Fibroblast of skin of right biceps (primary cell): ENCODE data around the gene BMP8B.

Experiments used
- DNase-seq: peaks from one replicate; pipeline ENCODE4 v3.0.0-alpha.2; 2013

BMP8B gene

DNA sequence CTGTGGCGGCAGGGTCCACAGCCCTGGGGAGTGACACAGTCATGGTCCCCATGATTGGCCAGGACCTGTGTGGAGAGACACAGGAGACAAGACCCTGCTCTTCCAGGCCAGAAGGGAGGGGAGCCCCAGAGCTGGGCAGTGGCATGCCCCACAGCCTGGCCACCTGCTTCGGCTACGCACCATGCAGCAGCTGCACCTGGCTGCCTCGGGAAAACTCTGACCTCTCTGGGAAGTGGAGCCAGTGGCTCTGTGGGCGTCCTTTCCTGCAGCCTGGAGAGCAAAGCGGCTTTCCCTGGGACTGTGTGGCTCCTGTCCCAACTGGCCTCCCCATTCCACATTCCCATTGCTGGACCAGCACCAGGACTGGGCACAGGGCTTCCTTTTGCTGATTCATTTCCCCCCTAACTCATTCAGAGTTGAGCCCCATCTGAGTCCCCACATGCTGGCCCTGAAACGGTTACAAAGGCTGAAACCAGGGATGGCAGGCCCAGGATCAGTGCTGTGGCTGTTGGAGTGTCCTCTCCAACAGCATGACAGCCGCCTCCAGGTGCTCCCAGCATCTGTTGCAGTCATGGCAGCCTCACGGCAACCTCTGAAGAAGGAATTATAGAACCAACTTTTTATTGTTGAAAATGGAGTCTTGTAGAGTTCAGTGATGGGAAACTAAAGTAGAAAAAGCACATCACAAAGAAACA, 32.6 kb downstream of the BMP8B start:
- no peak for DNase-seq

DNA sequence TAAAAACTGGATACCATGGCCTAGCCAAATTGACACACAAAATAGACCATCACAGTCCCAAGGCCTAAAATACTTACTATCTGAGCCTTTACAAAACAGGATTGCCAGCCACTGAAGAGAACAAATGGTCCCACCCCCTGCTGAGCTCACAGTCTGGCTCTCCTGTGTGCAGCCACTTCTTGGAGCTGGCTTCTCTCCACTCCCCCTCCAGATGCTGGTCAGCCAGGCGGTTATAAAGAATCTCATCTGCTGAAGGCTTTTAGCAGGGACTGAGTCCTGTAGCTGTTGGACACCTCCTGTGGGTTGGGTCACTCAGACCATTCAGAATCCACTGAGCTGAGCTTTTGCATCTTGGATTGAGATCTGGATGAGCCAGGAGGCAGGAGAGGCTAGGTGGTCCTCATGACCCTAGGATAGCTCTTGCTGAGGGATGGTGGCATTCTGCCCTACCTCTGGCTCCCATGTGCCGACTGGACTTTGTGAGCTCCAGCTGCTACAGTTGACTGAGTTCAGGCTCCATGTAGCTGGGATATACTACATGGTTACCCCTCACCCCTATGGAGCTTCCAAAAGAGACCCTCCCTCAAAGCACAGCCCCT, 33.7 kb downstream of the BMP8B start:
- no peak for DNase-seq

DNA sequence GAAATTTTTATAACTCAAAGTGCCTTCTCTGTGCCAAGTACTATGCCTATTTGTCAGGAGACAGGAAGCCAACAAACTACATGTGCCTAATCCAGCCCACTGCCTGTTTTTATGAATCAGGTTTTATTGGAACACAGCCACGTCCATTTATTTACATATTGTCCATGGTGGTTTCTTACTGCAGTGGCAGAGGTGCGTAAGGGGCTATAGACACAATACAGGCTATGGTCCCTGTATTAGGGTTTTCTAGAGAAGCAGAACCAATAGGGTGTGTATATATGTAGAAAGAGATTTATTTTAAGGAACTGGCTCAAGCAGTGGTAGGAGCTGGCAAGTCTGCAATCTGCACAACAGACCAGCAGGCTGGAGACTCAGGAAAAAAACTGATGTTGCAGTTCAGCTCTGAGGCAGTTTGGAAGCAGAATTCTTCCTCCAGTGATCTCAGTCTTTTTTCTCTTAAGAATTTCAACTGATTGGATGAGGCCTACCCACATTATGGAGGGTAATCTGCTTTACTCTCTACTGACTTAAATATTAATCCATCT, 34.6 kb downstream of the BMP8B start:
- DNase-seq: no peak

DNA sequence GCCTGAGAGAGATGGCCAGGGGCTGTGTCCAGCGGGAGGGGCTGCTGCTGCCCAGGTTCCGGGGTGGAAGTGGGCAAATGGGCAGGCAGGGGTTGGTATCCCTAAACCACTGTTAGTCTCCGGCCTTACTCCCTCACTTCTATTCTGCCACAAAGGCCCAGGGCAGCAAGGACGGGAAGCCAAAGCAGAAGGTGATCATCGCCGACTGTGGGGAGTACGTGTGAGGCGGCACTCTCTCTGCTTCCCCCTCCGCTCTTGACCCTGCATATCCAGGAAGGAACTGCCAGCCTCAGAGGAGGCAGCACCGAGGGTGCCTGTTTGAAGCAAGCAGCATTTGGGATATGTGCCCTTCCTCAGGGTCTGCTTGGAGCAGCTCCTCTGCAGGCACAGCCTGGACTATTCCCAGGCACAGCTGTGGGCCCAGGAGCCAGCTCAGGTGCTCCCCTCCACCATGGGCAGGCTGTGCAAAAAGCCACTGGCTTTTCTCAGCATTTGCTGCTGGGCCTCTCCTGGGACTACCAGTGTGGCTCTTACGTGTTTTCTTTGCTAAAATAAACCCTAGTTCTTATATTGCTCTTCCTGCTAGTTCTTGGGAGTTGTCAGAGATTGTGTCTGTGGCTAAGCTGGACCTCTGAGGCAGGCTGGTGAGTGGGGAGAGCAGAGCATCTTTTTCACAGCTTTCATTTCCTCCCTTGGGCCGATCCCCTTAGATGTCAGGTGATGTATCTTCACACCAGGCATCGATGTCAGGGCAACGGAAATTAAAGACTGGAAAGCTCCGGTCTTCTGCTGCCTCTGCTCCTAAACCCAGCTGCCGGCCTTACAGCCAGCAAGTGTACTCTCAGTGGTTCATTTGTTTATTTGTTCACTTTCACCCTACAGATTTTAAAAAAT, 35.3 kb downstream of the BMP8B start:
- no peak for DNase-seq

DNA sequence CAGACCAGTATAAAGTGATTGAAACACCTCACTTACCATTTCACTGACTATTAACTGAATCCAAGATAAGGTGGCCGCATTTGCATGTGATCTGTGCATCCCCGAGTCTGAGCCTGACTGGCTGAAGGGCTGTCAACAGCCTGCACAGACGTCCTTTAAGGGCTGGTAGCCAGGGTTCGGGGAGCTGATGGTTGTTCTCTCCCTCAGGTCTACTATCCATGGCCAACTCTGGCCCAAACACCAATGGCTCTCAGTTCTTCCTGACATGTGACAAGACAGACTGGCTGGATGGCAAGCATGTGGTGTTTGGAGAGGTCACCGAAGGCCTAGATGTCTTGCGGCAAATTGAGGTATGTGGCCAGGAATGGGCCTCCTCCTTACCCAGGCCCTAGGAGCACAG, 36.0 kb downstream of the BMP8B start:
- DNase-seq: no peak

DNA sequence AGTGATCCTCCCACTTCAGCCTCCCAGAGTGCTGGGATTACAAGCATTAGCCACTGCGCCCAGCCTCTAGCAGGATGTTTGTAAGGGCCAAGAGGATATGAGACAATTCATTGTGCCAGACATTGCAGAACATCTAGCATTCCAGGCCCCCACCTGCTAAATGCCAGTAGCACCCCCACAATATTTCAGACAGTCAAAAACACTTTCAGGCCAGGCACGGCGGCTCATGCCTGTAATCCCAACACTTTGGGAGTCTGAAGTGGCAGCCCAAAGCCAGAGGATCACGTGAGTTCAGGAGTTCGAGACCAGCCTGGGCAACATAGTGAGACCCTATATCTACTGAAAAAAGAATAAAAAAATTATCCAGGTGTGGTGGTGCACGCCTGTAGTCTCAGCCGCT, 37.1 kb downstream of the BMP8B start:
- no peak for DNase-seq

DNA sequence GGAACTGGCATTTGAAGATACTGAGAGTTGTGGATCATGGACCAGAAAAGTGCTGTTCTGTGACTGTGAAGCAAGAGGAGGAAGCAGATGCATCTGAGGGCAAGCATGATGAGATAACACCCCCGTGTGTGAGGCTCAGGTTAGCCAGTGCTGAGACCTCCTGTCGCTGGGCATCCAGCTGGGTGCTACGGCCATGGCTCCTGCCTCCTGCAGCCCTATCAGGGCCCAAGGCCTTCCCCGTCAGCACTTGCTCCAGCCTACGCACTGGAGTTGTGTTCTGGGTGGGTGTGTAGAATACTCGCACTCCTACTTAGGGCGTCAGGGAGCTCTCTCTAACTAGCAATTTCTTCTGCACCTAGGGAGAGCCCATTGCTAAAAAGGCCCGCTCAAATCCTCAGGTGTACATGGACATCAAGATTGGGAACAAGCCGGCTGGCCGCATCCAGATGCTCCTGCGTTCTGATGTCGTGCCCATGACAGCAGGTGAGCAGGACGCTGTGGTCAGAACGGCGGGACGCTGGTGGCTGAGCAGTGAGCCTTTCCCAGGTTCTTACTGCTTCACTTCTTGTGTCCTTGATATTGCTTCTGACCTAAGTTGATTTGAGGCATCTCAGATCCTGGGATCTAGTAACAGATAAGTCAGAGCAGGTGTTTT, 43.5 kb downstream of the BMP8B start:
- no peak for DNase-seq

DNA sequence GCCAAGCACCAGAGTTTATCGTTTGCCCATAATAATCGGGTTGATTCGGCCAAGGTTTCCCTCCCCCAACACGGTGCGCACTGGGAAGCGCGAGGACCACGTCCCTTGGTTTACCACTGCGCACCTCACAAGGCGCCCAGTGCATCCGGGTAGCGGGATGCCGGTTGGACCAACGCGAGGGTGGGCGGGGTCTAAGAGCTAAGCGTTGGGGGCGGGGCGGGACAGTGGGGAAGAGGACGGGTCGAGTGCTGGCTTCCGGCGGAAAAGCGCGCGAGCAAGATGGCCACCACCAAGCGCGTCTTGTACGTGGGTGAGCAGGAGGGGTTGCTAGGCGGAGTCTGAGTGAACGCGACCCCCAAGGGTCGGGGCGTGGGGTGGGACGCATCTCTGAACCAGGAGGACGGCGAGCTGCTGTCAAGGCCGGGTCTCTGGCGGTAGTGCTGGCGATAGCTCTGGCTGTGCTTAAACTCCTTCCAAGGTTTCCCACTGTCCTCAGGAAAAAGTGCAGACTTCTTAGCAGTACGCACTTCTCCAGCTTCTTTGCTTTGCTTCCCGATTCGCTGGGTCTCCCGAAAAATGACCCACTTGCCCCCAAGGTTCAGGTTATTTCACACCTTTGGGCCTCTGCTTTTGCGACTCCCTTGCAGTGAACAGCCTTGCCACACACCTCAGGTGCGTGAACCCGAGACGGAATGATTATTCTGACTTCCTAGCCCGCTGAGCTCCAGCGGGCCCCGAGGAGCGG, 49.9 kb downstream of the BMP8B start, which contains the start of gene PPIE:
Gene PPIE, plus strand, starts transcription at position 261 of the 745 bp plus-strand sequence. Its CDS starts 19 bp downstream, at position 280.
- peak; percentile 91 for DNase-seq

DNA sequence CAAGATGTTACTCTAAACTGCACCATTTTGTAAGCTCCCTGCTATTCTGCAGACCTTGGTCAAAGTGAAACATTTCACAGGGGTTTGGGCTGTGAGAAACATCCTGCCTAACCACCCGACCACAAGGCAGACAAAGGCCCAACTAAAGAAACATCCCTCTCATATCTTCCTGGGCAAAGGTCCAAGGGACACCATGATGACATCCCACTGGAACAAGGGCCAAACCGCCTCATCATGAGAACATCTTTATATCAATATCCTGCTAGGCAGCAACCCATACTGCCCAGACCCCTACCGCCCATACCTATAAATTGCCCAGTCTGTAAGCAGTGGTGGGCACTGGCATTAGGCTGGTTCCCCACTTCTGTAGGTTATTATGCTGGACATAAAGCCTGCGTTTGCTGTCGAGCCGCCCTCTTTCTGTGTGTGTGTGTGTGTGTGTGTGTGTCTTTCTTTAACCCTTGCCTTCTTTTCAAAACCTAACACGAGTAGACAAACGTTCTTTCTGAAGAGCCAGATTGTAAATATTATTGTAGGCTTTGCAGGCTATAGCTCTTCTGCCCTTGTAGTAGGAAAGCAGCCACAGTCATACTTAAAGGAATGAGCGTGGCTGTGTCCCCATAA, 51.0 kb downstream of the BMP8B start:
- DNase-seq: peak; percentile 80

DNA sequence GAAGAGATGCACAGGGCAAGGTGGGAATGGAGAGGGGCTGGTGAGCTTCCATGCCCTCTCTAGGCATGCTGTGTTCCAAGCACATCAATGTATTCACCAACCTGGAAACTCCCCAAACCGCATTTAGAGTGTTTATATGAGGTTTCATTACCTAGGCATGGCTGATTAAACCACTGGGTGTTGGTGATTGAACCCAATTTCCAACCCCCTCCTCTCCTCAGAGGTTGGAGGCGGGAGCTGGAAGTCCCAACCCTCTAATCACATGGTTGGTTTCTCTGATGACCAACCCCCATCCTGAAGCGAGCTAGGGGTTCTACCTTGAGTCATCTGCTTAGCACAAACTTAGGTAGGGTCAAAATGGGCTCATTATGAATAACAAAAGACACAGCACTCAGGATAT, 52.9 kb downstream of the BMP8B start:
- DNase-seq: no peak

DNA sequence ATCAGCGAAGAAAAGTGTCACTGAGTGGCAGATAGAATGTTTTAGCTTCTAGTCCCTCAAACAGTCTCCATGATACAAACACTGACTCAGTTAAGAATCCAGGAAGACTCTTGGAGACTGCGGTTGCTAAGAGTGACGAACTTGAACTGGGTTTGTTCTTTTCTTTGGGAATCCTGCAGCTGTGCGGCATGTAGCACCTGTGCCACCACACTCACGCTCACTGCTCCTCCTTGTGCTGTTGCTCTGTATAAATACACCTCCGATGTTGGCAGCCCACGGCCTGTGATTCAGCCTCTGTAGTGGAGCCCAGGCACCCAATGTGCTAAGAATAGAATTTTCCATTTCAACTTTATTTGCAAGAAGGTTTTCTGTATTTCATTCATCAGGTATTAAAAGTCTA, 55.5 kb downstream of the BMP8B start:
- DNase-seq: no peak

DNA sequence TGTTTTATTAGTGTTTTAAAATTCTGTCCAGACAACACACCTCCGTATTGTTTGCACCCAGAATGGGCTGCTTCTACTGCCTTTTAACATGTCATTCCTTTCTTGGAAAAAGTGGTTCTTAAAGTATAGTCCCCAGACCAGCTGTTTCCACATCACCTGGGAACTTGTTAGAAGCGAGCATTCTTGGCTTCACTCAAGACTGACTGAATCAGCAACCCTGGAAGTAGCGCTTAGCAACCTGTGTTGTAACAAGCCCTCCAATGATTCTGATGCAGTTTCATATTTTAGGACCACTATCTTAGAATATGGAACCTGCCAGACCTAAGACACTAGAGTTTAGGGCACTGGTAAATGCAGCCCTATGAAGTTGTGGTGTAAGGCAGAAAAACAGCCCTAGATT, 55.9 kb downstream of the BMP8B start:
- DNase-seq: no peak

DNA sequence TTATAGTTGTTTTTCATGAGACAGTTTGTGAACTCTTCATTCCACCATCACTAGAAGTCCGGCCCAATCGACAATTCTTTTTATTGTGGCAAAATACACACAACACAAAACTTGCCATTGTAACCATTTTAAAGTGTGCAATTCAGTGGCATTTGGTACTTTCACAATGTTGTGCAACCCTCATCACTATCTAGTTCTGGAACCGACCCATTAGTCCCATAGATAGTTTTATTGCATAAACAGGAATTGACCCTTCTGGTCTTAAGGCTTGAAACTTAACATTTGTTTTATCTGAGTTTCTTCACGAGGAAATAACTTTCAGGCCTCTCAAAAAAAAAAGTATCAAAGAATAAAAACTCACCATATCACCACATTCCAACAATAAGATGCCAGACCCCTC, 58.8 kb downstream of the BMP8B start:
- DNase-seq: no peak

DNA sequence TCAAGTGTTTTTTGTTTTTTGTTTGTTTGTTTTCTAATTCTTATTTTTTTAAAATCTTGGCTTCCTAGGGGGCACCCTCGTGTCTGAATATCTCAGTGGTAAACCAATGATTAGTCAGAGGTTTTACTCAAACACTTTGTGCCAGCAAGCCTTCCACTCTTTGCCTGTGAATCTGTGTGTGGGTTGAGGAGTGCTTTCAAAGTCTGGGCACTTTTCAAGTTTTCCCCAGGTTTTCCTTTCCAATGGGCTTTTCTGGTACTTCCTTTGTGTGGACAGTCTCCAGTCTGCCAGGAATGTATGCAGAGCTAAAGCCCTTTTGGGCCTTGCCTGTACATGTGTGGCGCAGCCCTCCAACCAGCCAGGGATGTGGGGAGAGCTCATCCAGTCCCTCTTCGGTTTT, 59.6 kb downstream of the BMP8B start:
- DNase-seq: no peak

DNA sequence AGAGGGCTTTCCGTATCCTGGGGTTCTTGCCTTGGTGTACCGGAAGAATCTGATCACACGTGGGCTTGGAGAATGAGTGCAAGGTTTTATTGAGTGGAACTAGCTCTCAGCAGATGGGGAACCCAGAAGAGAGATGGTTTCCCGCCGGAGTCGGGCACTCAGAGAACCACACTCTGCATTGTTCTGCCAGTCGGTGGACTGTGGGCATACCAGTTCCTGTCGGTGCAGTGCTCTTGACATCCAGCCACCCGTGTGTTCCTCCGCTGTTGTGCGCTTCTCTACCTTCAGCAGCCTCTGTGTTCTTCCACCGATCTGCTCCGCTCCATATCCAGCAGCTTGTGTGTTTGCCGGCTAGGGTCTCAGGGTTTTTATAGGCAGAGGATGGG, 60.7 kb downstream of the BMP8B start:
- DNase-seq: no peak

DNA sequence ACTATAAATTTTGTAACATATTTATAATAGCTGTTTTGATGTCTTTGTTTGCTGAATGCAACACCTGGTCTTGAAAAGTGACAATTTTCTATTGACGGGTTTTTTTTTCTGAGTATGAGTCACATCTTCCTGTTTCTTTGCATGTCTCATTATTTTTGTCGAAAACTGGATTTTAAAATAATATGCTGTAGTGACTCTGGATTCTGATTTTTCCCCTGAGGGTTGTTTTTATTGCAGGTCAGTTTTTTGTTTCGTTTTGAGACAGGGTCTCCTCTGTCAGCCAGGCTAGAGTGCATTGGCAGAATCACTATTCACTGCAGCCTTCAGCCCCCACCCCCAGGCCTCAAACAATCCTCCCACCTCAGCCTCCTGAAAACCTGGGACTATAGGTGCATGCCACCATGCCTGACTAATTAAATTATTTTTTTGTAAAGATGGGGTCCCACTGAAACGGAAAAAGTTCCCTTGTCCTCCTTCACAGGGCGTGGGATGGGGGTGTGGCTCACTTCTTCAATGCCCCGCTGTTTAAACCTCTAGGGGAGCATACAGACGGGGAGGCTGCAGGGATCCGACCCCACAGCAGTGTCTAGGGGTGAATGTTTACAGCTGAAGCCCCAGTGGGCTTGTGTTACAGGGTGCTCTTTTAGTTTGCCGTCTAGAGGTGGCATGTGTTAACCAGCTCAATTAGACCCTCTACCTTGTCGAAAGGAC, 61.3 kb downstream of the BMP8B start:
- DNase-seq: no peak

DNA sequence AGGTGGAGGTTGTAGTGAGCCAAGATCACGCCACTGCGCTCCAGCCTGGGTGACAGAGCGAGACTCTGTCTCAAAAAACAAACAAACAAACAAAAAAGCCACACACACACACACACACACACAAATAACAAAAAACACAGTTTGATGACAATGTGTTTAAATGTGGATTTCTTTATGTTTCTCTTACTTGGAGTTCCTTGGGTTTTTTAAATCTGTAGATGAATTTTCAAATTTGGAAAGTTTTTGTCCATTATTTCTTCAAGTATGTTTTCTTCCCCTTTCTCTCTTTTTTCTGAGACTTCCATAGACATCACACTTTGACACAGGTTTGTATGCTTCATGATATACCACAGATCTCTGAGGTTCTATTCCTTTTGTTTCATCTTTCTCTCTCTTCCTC, 62.1 kb downstream of the BMP8B start:
- DNase-seq: no peak

DNA sequence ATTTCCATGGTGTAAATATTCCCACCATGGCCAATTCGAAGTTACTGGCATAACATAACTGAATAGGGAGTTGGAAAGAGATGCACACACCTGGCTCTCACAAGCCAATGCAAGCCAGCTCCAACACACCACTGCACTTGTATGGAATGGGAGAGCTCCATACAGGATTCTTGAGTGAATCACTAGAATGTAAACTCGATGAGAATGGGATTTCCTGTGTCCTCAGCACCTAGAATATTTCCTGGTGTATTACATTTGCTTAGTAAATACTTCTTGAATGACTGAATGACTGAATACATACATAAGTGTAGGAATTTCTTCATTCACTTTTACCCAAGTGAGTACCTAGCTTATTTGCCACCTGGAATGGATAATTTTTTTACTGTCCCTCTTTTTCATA, 66.2 kb downstream of the BMP8B start:
- DNase-seq: no peak

DNA sequence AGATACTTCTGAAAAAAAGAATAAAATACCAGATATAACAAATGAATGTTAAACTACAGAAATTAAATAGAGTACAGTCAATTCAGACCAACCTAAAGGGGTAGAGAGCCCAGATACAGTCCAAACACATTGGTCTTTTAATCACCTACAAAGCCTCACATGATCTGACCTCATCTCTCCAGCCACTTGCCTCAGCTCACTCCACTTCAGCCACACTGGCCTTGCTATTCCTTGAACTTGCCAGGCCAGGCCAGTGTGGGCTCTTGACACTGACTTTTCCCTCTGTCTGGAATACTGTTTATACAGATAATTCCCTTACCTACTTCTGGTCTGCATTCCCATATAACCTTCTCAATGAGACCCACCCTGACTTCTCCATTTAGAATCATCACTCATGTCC, 67.0 kb downstream of the BMP8B start:
- DNase-seq: no peak

DNA sequence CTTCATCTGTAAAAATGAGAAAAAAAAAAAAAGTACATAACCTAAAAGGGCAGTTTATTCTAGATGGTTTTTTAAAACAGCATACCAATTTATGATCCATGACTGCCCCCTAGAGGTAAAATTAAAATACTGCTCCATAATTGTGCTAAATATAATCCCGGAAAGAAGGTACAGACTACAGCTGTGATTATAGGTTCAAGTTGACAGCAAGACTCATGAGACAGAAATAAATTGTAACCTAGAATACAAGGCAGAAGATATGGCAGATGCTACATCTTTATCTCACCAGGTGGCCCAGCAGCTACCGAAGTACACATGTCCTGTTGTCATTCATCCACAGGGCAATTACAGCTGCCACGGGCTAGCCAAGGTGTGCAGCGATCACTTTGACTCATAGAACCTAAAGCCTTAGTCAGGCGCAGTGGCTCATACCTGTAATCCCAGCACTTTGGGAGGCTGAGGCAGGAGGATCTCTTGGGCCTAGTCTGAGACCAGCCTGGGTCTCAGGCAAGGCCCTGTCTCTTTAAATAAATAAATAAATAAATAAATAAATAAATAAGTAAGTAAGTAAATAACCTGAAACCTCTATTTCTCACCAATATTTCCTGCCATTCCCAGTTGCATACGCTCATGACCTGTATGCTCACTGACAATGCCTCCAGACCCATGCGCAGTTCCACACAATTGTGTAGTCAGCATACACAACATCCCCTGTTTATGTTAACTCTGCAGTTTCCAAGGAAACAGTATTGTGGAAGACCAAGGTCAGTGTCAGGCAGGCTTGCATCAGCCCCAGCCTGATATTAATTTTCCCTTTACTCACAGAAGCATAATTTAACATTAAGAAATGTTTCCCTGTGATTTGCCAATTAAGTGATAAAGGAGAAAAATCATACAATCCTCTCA, 68.3 kb downstream of the BMP8B start:
- DNase-seq: peak; percentile 60
